Stimulated activated CD4-positive, alpha-beta T cell treated with anti-CD3 and anti-CD28 coated beads, Interleukin-12 subunit alpha, Interleukin-12 subunit beta, amount 100 ng/mL, for 24 hours (primary cell): Measurements from ENCODE around the gene CSNK1G1.
"Not testable (repeated sequence)": the region's sequence is repeated elsewhere in the genome, so short reads cannot be mapped to it uniquely, and the experiment has no call there.

Experiments used
- DNase-seq, 2 experiments: peaks; one replicate each; pipeline ENCODE4 v3.0.0-alpha.2; 2020; ENCODE audit warnings: low read depth in 2 of 2

CSNK1G1 gene

GRCh38 chr15:64133623-64134344, 222.2 kb downstream of the CSNK1G1 start:
- DNase-seq: no peak

- DNase-seq: no peak
Measured at GRCh38 chr15:64132217-64132616, 223.8 kb downstream of the CSNK1G1 start.

DNA sequence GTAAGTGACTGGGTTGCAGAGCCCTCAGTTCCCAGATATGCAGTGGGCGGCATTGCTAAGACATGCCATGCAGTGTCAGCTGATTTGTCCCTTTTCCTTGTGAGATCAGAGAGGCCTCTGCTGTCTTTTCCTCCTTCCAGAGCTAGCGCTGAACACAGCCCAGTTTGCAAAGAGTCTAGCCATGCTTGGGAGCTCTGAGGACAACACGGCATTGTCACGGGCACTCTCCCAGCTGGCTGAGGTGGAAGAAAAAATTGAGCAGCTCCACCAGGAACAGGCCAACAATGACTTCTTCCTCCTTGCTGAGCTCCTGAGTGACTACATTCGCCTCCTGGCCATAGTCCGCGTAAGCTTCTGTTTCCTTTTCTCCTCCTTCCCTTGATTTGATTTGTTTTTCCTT, 224.4 kb downstream of the CSNK1G1 start:
- no peak for DNase-seq

- no peak for DNase-seq
Measured at GRCh38 chr15:64130159-64130558, 225.8 kb downstream of the CSNK1G1 start.

DNA sequence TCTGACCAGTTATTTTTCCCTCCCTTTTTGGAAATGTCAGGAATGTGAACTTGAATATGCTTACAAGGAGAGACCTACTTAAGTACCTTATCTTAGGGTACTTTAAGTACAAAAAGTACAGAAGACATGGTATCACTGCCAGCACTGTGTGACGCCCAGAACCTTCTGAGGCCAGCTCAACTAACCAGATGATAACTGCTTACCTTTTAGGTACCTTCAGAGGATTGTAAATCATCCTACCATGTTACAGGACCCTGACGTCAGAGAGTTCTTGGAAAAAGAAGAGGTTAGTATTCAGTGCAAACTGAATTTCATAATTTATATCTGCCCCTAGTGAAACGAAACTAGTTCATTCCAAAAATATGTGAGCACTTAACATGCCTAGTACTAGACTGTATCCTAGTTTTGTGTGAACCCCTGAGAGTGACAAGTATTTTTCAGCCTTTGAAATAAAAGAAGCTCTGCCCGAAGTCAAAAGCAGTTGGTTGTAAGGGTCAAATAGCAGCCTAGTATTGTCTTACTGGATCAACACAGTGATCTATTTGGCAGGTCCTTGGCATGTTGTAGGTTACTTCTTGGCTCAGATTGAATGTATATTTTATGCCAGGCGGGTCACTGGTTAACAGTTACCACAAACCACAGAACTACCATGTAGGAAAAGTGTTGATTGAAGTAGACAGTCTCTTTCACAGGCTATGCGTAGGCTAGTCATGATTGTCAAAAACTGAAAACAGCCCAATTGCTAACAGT, 228.3 kb downstream of the CSNK1G1 start:
- DNase-seq: no peak

DNA sequence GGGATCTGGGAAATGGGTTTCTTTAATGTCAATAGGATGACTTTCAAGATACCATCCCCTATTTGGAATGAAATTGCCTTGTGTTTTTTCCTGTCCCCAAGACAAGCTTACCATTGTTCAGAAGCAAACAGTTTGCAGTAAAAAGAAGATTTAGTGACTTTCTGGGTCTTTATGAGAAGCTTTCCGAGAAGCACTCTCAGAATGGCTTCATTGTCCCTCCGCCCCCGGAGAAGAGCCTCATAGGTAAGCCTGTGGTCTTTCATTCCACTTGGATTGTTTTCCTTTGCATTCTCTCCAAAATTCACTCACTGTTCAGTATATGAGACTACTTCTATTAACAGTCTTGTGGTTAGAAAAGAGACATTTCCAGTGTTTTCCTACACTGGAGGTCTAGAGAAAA, 230.0 kb downstream of the CSNK1G1 start:
- DNase-seq: no peak

DNA sequence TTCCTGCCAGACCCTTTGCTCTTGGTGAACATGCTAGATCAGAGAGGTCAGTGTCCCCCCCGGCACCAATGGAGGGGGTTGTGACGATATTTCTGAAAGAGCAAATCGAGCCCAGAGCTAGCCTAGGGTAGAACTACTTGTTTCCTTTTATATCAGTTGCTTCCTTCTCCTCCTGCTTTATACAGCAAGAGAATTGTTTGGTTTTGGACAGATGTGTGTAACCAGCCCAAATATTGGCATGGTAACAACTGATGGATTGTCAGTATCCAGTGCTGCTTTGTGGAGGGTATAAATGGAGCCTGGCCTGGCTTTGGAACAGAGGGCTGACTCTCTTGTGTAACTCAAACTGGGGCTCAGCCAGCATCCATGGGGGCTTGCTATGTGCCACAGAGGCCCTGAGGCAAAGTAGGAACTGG, 233.0 kb downstream of the CSNK1G1 start:
- DNase-seq: no peak

DNA sequence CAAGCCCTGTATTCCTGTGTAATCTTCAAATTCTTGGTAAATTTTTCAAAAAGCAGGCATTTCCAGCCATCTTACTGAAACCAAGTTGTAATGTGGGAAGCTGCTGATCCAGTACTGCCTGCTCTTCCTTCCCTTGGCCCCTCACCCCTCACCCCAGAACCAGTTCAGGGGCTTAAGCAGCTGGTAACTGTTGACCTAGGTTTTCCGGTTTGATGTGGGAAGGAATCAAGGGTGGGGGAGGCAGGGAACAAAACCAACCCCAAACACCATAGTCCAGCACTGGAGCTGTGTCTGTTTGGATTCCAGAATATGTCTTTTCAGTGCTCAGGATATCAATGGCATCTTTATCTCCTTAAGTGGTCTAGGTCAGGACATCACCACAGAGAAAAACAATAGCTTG, 233.5 kb downstream of the CSNK1G1 start:
- no peak for DNase-seq

DNA sequence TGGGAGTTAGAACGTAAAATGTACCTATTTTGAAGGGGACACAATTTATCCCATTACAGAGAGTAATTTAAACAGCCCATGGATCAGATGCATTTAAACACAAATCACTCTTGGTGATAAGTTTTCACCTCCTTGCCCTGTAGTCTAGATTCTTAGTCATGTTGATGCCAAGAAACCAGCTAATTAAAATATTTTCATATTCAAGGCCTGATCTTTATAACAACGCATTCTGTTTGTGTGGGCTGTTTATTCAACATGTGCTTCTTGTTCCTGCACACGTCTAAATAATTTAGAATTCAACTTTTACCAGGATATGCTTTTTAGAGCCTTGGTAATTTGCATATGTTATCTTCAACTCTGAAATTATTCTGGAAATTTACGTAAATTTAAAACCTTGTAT, 234.4 kb downstream of the CSNK1G1 start:
- no peak for DNase-seq

DNA sequence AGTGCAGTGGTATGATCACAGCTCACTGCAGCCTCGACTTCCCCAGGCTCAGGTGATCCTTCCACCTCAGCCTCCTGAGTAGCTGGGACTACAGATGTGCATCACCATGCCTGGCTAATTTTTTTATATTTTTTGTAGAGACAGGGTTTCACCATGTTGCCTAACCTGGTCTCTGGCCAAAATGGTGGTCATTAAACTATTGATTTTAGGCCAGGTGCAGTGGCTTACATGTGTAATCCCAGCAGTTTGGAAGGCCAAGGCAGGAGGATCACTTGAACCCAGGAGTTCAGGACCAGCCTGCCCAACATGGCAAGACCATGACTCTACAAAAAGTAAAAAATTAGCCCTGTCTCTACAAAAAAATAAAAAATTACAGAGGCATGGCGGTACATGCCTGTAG, 235.7 kb downstream of the CSNK1G1 start:
- DNase-seq: not testable (repeated sequence)

- DNase-seq: no peak
Measured at GRCh38 chr15:64117759-64118487, 238.1 kb downstream of the CSNK1G1 start.
